Measurements from ENCODE around the gene LZTR1.
"Not testable (repeated sequence)": the region's sequence is repeated elsewhere in the genome, so short reads cannot be mapped to it uniquely, and the experiment has no call there.

The LZTR1 gene

GRCh38 chr22:20998411-20999336 is 16.6 kb downstream of the LZTR1 start:
- no peak for DNase-seq

DNA sequence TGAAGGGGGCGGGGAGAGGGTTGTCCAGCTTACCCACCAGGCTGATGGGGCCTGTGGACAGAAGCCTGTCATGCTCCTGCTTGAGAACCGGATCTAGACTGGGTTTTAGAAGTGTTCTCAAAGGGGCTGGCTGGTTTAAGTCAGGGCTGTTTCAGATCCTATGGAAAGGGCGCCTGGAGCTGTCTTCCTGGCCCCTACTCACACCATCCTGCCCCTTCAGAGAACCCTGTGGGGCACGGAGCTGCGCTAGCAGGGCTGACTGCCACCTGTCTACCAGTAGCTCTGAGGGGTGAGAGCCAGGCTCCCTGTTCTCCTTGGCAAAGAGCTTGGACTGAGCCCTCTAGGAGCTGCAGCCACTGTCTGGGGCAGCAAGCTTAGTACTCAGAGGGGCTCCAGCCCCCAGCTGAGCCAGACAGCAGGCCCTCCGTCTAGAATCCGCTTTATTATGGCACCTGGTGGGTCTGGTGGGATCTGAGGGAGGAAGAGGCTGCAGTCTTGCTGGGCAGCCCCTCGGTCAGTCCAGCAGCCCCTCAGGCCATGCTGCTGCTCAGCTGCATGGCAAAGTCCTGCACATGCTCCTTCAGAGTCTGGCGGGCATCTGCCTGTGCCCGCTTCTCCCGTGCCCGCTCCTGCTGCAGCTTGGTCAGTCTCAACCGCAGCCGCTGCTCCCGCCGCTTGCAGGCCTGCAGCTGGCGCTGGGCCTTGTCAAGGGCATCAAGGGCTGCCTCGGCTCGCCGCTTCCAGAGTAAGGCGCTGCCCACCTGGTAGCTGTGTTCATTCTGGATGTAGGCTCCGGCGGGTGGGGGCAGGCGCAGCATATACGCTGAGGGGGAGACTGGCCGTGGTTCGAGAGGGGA is 17.5 kb downstream of the LZTR1 start:
- DNase-seq, result no peak

- DNase-seq, result no peak
Measured at GRCh38 chr22:21000207-21000986, 18.3 kb downstream of the LZTR1 start.

DNA sequence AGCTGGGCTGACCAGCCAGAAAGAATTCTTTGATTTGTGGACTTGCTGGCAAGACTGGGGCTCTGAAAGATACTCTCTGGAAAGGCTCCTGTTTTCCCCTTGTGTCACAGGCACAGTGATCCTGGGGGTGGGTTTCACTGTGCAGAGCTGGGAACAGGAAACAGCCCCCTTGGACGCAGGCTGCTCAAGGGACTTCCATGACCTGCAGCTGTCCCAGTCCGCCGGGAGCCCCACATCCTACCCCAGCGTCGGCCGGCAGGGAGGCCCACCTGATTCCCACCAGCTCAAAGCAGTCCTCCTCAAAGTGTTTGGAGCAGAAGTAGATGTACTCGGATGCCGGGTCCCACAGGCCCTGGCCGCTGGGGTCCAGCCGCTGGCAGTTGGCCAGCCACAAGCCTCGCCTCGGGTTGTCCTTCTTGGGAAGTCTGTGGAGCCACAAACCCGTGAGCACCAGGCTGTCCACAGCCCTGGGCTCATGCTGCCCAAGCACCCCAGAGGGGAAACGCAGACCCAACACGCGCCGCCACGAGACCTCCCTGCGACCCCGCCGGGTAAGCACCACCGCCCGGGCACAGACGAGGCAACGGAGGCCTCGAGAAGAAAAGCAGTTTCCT is 19.0 kb downstream of the LZTR1 start:
- DNase-seq, result no peak

DNA sequence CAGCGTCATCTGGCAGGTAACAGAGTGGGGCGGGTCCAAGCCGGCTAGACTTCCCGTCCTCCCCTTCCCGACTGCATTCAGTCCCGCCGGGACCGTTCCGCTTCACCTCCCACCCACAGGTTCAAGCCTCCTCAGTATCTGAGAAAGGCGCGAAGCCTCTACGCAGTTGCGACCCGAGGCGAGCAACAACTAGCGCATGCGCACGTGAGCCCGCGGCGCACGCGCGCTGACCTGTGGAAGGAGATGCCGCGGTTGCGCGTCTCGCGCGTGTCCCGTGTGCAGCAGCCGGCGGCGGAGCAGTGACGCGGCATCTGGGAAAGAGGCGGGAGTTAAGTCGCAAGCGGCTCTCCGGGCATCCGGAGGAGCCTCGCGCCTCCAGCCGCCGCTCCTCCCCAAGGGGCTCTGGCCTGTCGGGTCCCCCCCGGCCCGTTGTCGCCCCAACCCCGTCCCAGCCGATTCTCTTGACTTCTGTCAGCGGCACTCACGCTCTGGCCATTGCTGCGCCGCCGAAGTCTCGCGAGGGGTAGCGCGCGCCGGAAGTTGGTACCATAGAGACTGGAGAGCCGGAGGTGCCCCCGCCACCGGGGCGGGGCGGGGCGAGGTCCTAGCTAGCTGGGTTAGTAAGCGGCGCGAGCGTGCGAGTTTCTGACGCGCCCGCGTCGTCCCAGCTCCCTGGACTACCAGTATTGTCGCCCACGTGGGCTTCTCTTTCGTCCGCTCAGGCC is 19.7 kb downstream of the LZTR1 start, which contains the start of gene THAP7:
Gene THAP7 (minus strand): TSS at position 518 of the 725 bp plus-strand sequence. CDS start 207 bp downstream, at position 311.
- peak; percentile 94 for DNase-seq

GRCh38 chr22:21003782-21004181 is 21.7 kb downstream of the LZTR1 start:
- peak; percentile 51 for DNase-seq

- not testable (repeated sequence) for DNase-seq
Measured at GRCh38 chr22:21009208-21009607, 27.1 kb downstream of the LZTR1 start.

DNA sequence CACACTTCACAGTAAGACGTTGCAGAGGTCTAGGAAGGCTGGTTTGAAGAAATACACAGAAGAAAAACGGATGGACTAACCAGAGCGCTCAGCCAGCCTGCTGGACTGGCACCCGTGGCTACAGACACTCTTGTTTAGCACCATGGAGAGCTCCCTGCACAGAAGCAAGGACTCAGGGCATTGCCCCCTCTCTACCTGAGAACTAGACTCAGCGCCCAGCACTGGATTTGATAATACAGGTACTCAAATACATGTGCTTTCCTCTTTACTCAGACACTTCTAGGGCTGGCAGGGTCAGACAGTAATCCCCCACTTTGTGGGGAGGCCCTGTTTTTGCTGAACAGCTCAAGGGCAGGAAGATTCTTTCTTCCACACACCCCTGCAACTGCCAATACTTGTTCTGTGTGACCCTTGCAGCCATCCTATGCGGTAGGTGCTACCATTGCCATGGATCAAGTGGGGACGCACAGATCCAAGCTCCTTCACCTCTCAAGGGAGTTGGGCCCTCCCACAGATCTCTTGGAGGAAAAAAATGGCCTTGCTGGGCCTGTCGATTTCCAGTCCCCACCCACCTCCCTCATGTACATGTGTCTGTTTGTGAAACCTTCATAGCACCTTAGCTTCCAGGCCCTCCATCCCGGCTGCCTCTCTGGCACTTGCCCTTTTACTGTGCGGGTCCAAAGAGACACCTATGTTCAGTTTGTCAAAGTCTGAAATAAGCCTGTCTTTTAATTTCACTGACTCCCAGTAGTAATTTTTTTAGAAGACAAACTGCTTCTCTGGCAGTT is 27.7 kb downstream of the LZTR1 start:
- no peak for DNase-seq

DNA sequence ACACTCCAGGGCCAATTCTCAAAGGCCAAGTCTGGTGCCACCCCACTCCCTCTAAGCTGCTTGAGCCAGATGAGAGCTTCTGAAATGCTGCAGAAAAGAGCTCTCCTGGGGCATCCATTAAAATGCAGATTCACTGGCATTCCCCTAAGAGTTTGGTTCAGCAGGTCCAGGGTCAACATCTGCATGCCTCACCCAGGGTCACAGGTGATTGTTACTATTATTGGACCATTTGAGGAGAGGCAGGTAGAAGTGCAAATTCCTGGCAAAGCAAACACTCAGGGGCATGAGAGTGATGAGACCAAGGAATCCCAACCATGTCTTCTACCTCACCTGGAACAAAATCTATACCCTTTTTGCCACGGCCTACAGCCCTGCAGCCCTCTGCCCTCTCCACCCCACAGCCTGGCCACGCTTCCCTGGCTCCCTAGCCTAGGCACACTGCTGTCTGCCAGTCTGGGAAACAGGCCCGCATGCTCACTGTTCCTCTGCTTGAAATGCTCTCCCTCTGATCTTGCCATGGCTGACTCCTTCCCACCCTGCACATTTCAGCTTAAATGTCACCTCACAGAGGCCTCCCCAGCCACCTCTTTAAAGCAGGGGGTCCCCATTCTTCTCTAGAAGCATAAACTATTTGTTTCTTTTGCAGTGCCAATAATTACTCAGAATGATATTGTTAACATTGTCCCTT is 28.5 kb downstream of the LZTR1 start:
- no peak for DNase-seq

DNA sequence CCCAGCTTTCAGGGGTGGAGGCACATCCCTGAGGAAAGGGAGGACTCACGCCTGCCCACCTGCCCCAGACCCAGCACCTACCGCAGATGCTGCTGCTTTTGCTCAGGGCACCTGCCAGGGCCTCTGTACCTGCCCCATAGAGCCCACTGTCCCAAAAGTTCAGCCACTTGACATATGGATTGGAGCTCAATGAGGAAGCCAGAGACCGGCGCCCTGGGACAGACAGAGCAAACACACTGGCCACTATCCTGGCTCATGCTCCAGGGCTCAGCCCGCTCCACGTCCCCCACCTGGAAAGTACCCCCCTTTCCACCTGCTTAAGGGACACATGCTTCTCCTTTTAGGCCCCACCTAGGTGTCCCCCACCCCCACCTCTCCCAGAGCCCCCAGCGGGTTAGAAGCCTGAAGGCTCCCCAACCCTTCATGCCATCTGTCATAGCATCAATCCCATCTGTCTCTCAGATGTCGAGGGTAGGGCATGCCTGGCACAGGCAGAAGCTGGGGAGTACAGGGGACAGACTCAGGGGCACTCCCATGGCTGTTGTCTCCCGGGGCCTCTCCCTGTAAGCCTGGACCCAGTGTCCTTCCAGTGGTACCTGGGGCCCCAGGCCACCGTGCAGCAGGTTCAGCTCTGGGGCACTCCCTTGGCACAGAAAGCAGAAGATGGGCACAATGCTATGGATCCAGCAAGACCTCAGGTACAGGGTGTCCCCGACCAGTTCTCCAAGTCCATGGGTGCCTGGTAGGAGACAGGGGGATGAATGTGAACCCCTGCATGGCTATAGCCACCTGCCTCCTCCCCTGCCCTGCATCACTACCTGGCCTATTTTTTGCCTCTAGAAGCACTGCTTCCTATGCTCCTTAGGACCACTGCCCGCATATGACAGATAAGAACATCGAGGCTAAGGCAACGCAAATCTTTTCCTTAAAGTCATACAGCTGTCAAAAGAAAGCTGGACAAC is 30.6 kb downstream of the LZTR1 start:
- DNase-seq, result no peak

- DNase-seq, result no peak
Measured at GRCh38 chr22:21013657-21014201, 31.6 kb downstream of the LZTR1 start.

- DNase-seq, result peak; percentile 86
Measured at GRCh38 chr22:21014202-21014725, 32.2 kb downstream of the LZTR1 start.

DNA sequence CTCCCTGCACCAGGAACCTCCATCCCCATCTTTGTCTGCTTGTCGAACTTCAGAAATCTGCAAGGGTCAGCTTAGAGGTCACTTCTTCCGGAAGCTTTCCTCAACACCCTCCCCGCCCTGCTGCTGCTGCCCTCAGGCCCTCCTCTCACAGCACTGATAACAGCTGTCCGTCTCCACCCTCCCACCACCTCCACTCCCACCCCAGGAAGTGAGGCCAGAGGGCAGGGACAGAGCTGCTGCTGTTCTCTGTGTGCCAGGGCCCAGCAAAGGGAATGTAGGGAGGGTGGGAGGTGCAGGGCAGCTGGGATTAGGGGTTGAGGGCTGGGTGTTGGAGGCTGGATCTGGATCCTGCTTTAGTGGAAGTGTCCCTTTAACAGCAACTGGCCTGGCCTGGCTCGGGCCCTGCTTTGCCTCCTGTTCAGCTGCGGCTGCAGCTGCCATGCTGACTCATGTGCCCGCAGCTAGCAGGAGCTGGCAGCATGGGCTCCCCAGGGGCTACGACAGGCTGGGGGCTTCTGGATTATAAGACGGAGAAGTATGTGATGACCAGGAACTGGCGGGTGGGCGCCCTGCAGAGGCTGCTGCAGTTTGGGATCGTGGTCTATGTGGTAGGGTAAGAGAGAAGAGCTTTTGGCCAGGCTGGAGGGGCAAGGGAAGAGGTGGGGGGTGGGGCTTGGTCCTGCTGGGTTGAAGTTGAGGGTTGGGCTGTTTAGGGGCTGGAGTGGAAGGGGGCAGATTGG is 32.8 kb downstream of the LZTR1 start, which contains the start of gene P2RX6:
Gene P2RX6 (plus strand): TSS at position 440 of the 740 bp plus-strand sequence. CDS start 10 bp downstream, at position 450.
- DNase-seq, result no peak

DNA sequence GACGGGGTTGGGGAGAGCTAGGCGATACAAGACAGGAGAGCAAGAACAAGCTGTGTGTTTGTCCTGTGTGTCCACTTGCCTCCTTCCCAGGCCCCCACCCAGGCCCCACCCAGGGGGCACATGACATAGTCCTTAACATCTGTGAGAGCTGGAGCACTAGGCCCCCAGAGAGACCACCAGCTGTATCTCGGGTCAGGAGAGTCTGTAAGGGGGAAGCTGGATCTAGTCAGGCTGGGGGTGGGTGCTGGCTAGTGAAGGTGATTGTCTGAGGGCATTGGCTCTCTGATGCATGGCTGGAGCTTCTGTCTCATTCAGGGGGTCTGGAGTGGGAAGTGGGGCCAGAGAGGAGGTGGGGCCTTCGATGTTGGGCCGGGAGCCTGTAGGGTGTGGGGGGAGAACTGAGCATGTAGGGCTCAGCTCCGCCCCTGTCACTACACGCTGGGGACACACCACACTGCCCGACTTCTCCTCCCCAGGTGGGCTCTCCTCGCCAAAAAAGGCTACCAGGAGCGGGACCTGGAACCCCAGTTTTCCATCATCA is 33.4 kb downstream of the LZTR1 start:
- no peak for DNase-seq

- DNase-seq, result no peak
Measured at GRCh38 chr22:21016644-21017420, 34.7 kb downstream of the LZTR1 start.

GRCh38 chr22:21018314-21018713 is 36.2 kb downstream of the LZTR1 start:
- DNase-seq, result no peak
